OCI-LY7 (cell line): ENCODE results near the gene GP2. TPM values are rescaled to one million over a fixed set of nuclear protein-coding genes. Genes with fewer than 3 reads are reported as not detected.

Experiments
- BruUV-seq: library from RNA; stranded (reverse); fragments of 400-500 nt; replicated peaks from 2 replicates; lab custom pipeline; 2021; lab: Mats Ljungman, UMichigan
- CTCF ChIA-PET: fragments of 300-600 bp; sonication (Branson Sonifier 250); formaldehyde crosslinking; loops from one replicate; lab custom pipeline; 2022; ENCODE audit warnings: antibody characterized with exemption; ENCODE audit not compliant: unreplicated experiment; lab: Charles Lee
- POLR2A ChIA-PET: fragments of 300-600 bp; sonication (Branson Sonifier 250); formaldehyde crosslinking; loops from one replicate; lab custom pipeline; 2022; ENCODE audit warnings: antibody characterized with exemption; lab: Charles Lee
- DNase-seq: peaks from one replicate; pipeline ENCODE4 v3.0.0-alpha.2; 2015; ENCODE audit warnings: low spot score
- H2AFZ ChIP-seq: fragments of 200-600 bp; sonication (generic), shearing (Covaris generic); 2 replicates; pipeline ENCODE4 v1.6.1; 2014; ENCODE audit warnings: mild to moderate bottlenecking, antibody characterized with exemption, low read length, moderate library complexity
- H3K27ac ChIP-seq: fragments of 200-600 bp; sonication (generic); 2 replicates; pipeline ENCODE4 v1.5.1; 2014; ENCODE audit warnings: mixed run types, low read depth, mild to moderate bottlenecking, moderate library complexity, low read length, inconsistent platforms; ENCODE audit not compliant: poor library complexity, severe bottlenecking
- H3K36me3 ChIP-seq: fragments of 200-600 bp; sonication (generic); 2 replicates; pipeline ENCODE4 v1.6.1; 2014; ENCODE audit warnings: mild to moderate bottlenecking, antibody characterized with exemption, low read length, moderate library complexity, mixed read lengths; ENCODE audit not compliant: insufficient read depth
- H3K4me1 ChIP-seq: fragments of 200-600 bp; sonication (generic); 2 replicates; pipeline ENCODE4 v1.5.1; 2014; ENCODE audit warnings: mild to moderate bottlenecking, low read length; ENCODE audit not compliant: insufficient read depth, poor library complexity, severe bottlenecking
- H3K4me2 ChIP-seq: fragments of 200-600 bp; sonication (generic); 2 replicates; pipeline ENCODE4 v1.6.1; 2014; ENCODE audit warnings: mild to moderate bottlenecking, low read length
- H3K4me3 ChIP-seq: fragments of 200-600 bp; sonication (generic); 2 replicates; pipeline ENCODE4 v1.5.1; 2014; ENCODE audit warnings: mild to moderate bottlenecking, low read depth, low read length; ENCODE audit not compliant: poor library complexity, severe bottlenecking
- H3K79me2 ChIP-seq: fragments of 200-600 bp; sonication (generic); 2 replicates; pipeline ENCODE4 v1.6.1; 2016; ENCODE audit warnings: low read depth, mild to moderate bottlenecking, low read length, moderate library complexity, mixed read lengths; ENCODE audit not compliant: insufficient read depth
- H3K9me2 ChIP-seq: fragments of 200-600 bp; sonication (generic); 2 replicates; pipeline ENCODE4 v1.6.1; 2016; ENCODE audit warnings: mild to moderate bottlenecking, low read length, mixed read lengths; ENCODE audit not compliant: insufficient read depth
- H3K9me3 ChIP-seq: fragments of 200-600 bp; sonication (generic); 2 replicates; pipeline ENCODE4 v1.6.1; 2014; ENCODE audit warnings: mild to moderate bottlenecking, mixed run types, low read length, mixed read lengths
- H4K20me1 ChIP-seq: fragments of 200-600 bp; sonication (generic); 2 replicates; pipeline ENCODE4 v1.6.1; 2014; ENCODE audit warnings: mild to moderate bottlenecking, antibody characterized with exemption, low read length, moderate library complexity, mixed read lengths; ENCODE audit not compliant: insufficient read depth
- CTCF ChIP-seq: fragments of 200-600 bp; sonication (generic); conservative IDR thresholded peaks from 2 replicates; pipeline ENCODE4 v1.5.1; 2014; ENCODE audit warnings: mild to moderate bottlenecking, antibody characterized with exemption, low read length, moderate library complexity, mixed read lengths
- EZH2phosphoT487 ChIP-seq: fragments of 200-600 bp; sonication (generic); IDR thresholded peaks from 2 replicates; pipeline ENCODE4 v1.6.1; 2018; ENCODE audit warnings: low read depth, borderline replicate concordance, mild to moderate bottlenecking, mixed run types, antibody characterized with exemption, low read length, moderate library complexity, mixed read lengths
- intact Hi-C: fragments of 100-400 bp; cut with micrococcal nuclease; formaldehyde crosslinking; loops from one replicate; pipeline ENCODE4 v1.10.0; 2022; ENCODE audit not compliant: unreplicated experiment
- total RNA-seq, 2 experiments: library from RNA; depleted of rRNA in 1 of 2; stranded (reverse); fragments of >200 nt in 1 of 2; shearing (Covaris generic) in 1 of 2; gene quantifications; 2 replicates each; pipeline ENCODE4 v1.2.3, GENCODE V29; 2014 to 2022

The GP2 gene
- total RNA-seq, 2 experiments from 2014 or later, result not detected

- H3K9me2 ChIP-seq, result no peaks in the 10 kb centered on the region
- ChIA-PET POLR2A (no interaction called here), CTCF (no interaction called here)
- no peak overlapping the region for H3K27ac ChIP-seq
- no peak overlapping the region for H2AFZ ChIP-seq
- H3K79me2 ChIP-seq, result no peaks in the 10 kb centered on the region
- DNase-seq, result no peak
- no peaks in the 10 kb centered on the region for H3K36me3 ChIP-seq
- no peak overlapping the region for H3K4me3 ChIP-seq
- H3K9me3 ChIP-seq, result no peaks in the 10 kb centered on the region
- H3K4me2 ChIP-seq, result no peak overlapping the region
- H4K20me1 ChIP-seq, result no peaks in the 10 kb centered on the region
- TF ChIP-seq EZH2phosphoT487 (no peak), CTCF (no peak)
- BruUV-seq, result no TSS peak
- intact Hi-C loops, result no loop called here
- no peaks in the 10 kb centered on the region for H3K4me1 ChIP-seq
Measured at GRCh38 chr16:20344611-20345010, 17.3 kb upstream of the GP2 start.

- no TSS peak for BruUV-seq
- no peak for TF ChIP-seq CTCF
- Histone ChIP-seq H3K4me1 (no peaks in the 10 kb centered on the region), H3K4me3 (no peak overlapping the region), H3K9me2 (no peaks in the 10 kb centered on the region), H3K79me2 (no peaks in the 10 kb centered on the region), H3K4me2 (no peak overlapping the region), H2AFZ (no peak overlapping the region), H4K20me1 (no peaks in the 10 kb centered on the region), H3K36me3 (no peaks in the 10 kb centered on the region), H3K27ac (no peak overlapping the region), H3K9me3 (no peaks in the 10 kb centered on the region)
- ChIA-PET POLR2A (no interaction called here), CTCF (no interaction called here)
- intact Hi-C loops, result no loop called here
- DNase-seq, result no peak
Measured at GRCh38 chr16:20339744-20340143, 12.4 kb upstream of the GP2 start.

GRCh38 chr16:20336955-20337354 is 9.6 kb upstream of the GP2 start:
- intact Hi-C loops, result no loop called here
- Histone ChIP-seq H3K4me3 (no peak overlapping the region), H3K79me2 (no peaks in the 10 kb centered on the region), H3K4me1 (no peaks in the 10 kb centered on the region), H3K9me3 (no peaks in the 10 kb centered on the region), H3K4me2 (no peak overlapping the region), H2AFZ (no peak overlapping the region), H4K20me1 (no peaks in the 10 kb centered on the region), H3K9me2 (no peaks in the 10 kb centered on the region), H3K27ac (no peak overlapping the region), H3K36me3 (no peaks in the 10 kb centered on the region)
- TF ChIP-seq CTCF, result no peak
- no TSS peak for BruUV-seq
- DNase-seq, result no peak
- ChIA-PET POLR2A (interaction anchor here (0.7 kb wide), 1 partner anchor 42 kb away, joined by 6 read pairs; no protein-coding TSS in a partner anchor), CTCF (no interaction called here)
